PC-3 (cell line): ENCODE measurements around the gene SPNS3. TPM values are rescaled to one million over a fixed set of nuclear protein-coding genes. Genes with fewer than 3 reads are reported as not detected.

ENCODE experiments used
- ATAC-seq: fragments of 200-7000 bp; cut with Tn5 transposase; 2 replicates; pipeline ENCODE4 v1.9.1; 2020; ENCODE audit warnings: mild to moderate bottlenecking, moderate library complexity
- BruUV-seq: library from RNA; stranded (reverse); fragments of 400-500 nt; replicated peaks from 2 replicates; lab custom pipeline; 2021; lab: Mats Ljungman, UMichigan
- CTCF ChIA-PET: fragments of 300-600 bp; sonication (Branson Sonifier 250); formaldehyde crosslinking; loops from one replicate; lab custom pipeline; 2022; ENCODE audit warnings: antibody characterized with exemption; lab: Charles Lee
- POLR2A ChIA-PET: fragments of 300-600 bp; sonication (Branson Sonifier 250); formaldehyde crosslinking; loops from one replicate; lab custom pipeline; 2022; ENCODE audit warnings: antibody characterized with exemption; ENCODE audit not compliant: unreplicated experiment; lab: Charles Lee
- DNase-seq: peaks from one replicate; pipeline ENCODE4 v3.0.0-alpha.2; 2015
- H2AFZ ChIP-seq: fragments of 300-600 bp; sonication (generic); 2 replicates; pipeline ENCODE4 v1.6.0; 2016; ENCODE audit warnings: antibody characterized with exemption, low read length
- H3F3A ChIP-seq: fragments of 300-600 bp; sonication (generic); one replicate; pipeline ENCODE4 v1.6.0; 2017; ENCODE audit warnings: antibody characterized with exemption, low read length, control low read depth, mild to moderate bottlenecking; ENCODE audit not compliant: unreplicated experiment
- H3K27ac ChIP-seq: fragments of 300-600 bp; sonication (generic); 2 replicates; pipeline ENCODE4 v1.5.1; 2016; ENCODE audit warnings: mild to moderate bottlenecking, low read length
- H3K27me3 ChIP-seq: fragments of 300-600 bp; sonication (generic); 2 replicates; pipeline ENCODE4 v1.6.1; 2016; ENCODE audit warnings: low read length, mixed read lengths
- H3K36me3 ChIP-seq: fragments of 300-600 bp; sonication (generic); 2 replicates; pipeline ENCODE4 v1.6.1; 2016; ENCODE audit warnings: low read depth, mixed run types, low read length, mixed read lengths
- H3K4me1 ChIP-seq: fragments of 300-600 bp; sonication (generic); 2 replicates; pipeline ENCODE4 v1.5.1; 2016; ENCODE audit warnings: low read length; ENCODE audit not compliant: insufficient read depth
- H3K4me2 ChIP-seq: fragments of 300-600 bp; sonication (generic); 2 replicates; pipeline ENCODE4 v1.6.0; 2016; ENCODE audit warnings: low read length
- H3K4me3 ChIP-seq: fragments of 300-600 bp; sonication (generic); 2 replicates; pipeline ENCODE4 v1.5.1; 2016; ENCODE audit warnings: mild to moderate bottlenecking, low read length, mixed read lengths
- H3K79me2 ChIP-seq: fragments of 300-600 bp; sonication (generic); 2 replicates; pipeline ENCODE4 v1.6.1; 2017; ENCODE audit warnings: low read length, mixed read lengths
- H3K9ac ChIP-seq: fragments of 300-600 bp; sonication (generic); 2 replicates; pipeline ENCODE4 v1.6.0; 2016; ENCODE audit warnings: mild to moderate bottlenecking, low read length
- H3K9me2 ChIP-seq: fragments of 300-600 bp; sonication (generic); replicated peaks from 2 replicates; pipeline ENCODE4 v1.6.1; 2016; ENCODE audit warnings: mixed run types, low read length, mixed read lengths
- H3K9me3 ChIP-seq: fragments of 300-600 bp; sonication (generic); 2 replicates; pipeline ENCODE4 v1.6.1; 2016; ENCODE audit warnings: low read length, mixed read lengths
- H4K20me1 ChIP-seq: fragments of 300-600 bp; sonication (generic); 2 replicates; pipeline ENCODE4 v1.6.1; 2016; ENCODE audit warnings: low read length, mixed read lengths
- EZH2 ChIP-seq: fragments of 300-600 bp; sonication (generic); IDR thresholded peaks from one replicate; pipeline ENCODE4 v1.6.1; 2017; ENCODE audit warnings: antibody characterized with exemption, mild to moderate bottlenecking, low read length; ENCODE audit not compliant: unreplicated experiment
- EZH2phosphoT487 ChIP-seq: fragments of 300-600 bp; sonication (generic); IDR thresholded peaks from 2 replicates; pipeline ENCODE4 v1.6.1; 2018; ENCODE audit warnings: mild to moderate bottlenecking, antibody characterized with exemption, low read length, borderline replicate concordance
- intact Hi-C: fragments of 100-400 bp; cut with micrococcal nuclease; formaldehyde crosslinking; loops from 2 replicates; pipeline ENCODE4 v1.9.0; 2023
- total RNA-seq: library from RNA; depleted of rRNA; stranded (reverse); fragments of >200 nt; gene quantifications from 2 replicates; pipeline ENCODE4 v1.2.3, GENCODE V29; 2014
- TF ChIP-seq, protein P1 (sequence below): fragments of 300-600 bp; sonication (generic); conservative IDR thresholded peaks from 2 replicates; pipeline ENCODE4 v1.5.1; 2017; ENCODE audit warnings: antibody characterized with exemption, low read depth, mild to moderate bottlenecking, low read length

Gene SPNS3
- total RNA-seq, 1 experiment from 2014 or later, result 0.69 TPM

DNA sequence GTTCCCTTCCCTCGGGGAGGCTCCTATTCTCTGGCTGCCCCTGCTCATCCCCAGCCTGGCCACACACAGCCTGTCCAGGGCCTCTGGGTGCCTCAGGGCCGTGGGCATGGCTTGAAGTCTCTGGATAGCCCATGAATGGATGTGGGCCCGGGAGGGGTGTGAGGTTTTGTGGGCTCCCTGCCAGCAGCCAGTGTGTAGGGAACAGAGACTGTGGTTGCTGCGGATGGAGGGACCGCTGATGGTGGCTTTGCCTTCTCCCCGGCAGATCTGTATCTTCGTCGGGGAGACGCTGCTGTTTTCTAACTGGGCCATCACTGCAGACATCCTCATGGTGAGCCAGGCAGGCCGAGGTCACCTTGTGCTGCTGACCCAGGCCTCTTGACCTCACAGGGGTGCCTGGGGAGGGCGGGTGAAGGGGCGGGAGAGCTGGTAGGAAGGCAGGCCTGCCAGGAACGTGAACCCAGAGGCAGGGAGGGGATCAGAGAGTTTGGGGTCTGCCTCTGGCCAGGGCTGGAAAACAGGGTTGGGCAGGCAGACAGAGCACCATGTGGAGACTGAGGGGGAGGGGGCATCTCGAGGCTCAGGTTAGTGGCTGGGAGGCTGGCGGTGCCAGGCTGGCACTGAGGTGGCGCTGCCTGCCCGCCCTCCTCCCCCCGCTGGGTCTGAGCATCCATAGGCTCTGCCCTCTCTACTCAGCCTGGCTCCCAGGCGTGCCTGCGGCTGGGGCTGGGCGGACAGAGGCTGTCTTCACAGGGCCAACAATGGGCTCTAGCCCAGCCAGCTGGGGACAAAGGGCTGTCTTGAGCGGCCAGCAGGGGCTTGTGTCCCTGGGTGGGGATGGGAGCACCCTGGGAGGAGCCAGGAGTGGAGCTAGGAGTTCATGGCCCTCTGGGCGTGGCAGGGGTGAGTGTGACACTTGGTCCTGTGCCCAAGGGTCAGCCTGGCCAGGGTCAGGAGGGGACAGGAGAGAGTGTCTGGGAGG is 100.1 kb downstream of the SPNS3 start:
- intact Hi-C loops, result loop anchor here (10.0 kb wide), 1 partner anchor 109 kb away; no protein-coding TSS in a partner anchor
- H3K9ac ChIP-seq, result no peak overlapping the region
- no TSS peak for BruUV-seq
- H3K27ac ChIP-seq, result no peak overlapping the region
- H3F3A ChIP-seq, result no peaks in the 10 kb centered on the region
- no peaks in the 10 kb centered on the region for H3K79me2 ChIP-seq
- peak; percentile 50 for DNase-seq
- H3K4me2 ChIP-seq, result peak overlapping the region; percentile 21; the same call in 1 of the 2 replicates
- no peaks in the 10 kb centered on the region; the same call in 1 of the 2 replicates for H4K20me1 ChIP-seq
- ATAC-seq, result peak; percentile 60
- H3K4me3 ChIP-seq, result no peak overlapping the region
- no peaks in the 10 kb centered on the region for H3K9me2 ChIP-seq
- H3K9me3 ChIP-seq, result no peaks in the 10 kb centered on the region
- no peaks in the 10 kb centered on the region for H3K36me3 ChIP-seq
- no peak for TF ChIP-seq EZH2
- TF ChIP-seq, protein P1, sequence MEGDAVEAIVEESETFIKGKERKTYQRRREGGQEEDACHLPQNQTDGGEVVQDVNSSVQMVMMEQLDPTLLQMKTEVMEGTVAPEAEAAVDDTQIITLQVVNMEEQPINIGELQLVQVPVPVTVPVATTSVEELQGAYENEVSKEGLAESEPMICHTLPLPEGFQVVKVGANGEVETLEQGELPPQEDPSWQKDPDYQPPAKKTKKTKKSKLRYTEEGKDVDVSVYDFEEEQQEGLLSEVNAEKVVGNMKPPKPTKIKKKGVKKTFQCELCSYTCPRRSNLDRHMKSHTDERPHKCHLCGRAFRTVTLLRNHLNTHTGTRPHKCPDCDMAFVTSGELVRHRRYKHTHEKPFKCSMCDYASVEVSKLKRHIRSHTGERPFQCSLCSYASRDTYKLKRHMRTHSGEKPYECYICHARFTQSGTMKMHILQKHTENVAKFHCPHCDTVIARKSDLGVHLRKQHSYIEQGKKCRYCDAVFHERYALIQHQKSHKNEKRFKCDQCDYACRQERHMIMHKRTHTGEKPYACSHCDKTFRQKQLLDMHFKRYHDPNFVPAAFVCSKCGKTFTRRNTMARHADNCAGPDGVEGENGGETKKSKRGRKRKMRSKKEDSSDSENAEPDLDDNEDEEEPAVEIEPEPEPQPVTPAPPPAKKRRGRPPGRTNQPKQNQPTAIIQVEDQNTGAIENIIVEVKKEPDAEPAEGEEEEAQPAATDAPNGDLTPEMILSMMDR, result no peak
- no peak for TF ChIP-seq EZH2phosphoT487
- ChIA-PET CTCF (no interaction called here), POLR2A (no interaction called here)
- H3K4me1 ChIP-seq, result peaks cover 8% of the 10 kb centered on the region; the same call in 1 of the 2 replicates
- no peak overlapping the region for H2AFZ ChIP-seq
- H3K27me3 ChIP-seq, result no peaks in the 10 kb centered on the region

- H3K36me3 ChIP-seq, result no peaks in the 10 kb centered on the region
- BruUV-seq, result no TSS peak
- no peaks in the 10 kb centered on the region for H3F3A ChIP-seq
- H3K79me2 ChIP-seq, result no peaks in the 10 kb centered on the region
- no peaks in the 10 kb centered on the region for H3K9me3 ChIP-seq
- POLR2A ChIA-PET, result no interaction called here
- no peaks in the 10 kb centered on the region; the same call in 1 of the 2 replicates for H4K20me1 ChIP-seq
- H2AFZ ChIP-seq, result no peak overlapping the region
- H3K9ac ChIP-seq, result no peak overlapping the region
- H3K9me2 ChIP-seq, result no peaks in the 10 kb centered on the region
- CTCF ChIA-PET, result no interaction called here
- ATAC-seq (peak; percentile 27), DNase-seq (no peak)
- no peak overlapping the region for H3K4me3 ChIP-seq
- TF ChIP-seq EZH2phosphoT487 (no peak), EZH2 (no peak)
- TF ChIP-seq, protein P1, result no peak
- 0 out of 2 replicates have a peak overlapping the region, but pooled peaks have one; percentile 21 for H3K4me2 ChIP-seq
- no peak overlapping the region for H3K27ac ChIP-seq
- H3K27me3 ChIP-seq, result no peaks in the 10 kb centered on the region
- peaks cover 8% of the 10 kb centered on the region; the same call in 1 of the 2 replicates for H3K4me1 ChIP-seq
- intact Hi-C loops, result loop anchor here (10.0 kb wide), 1 partner anchor 110 kb away; no protein-coding TSS in a partner anchor
These were observed 100.8 kb downstream of the SPNS3 start for GRCh38 chr17:4534515-4534914.
